HepG2 (cell line): ENCODE measurements around the gene TRIM44. TPM values are rescaled to one million over a fixed set of nuclear protein-coding genes. Genes with fewer than 3 reads are reported as not detected.

Experiments
- ATAC-seq: fragments of 200-7000 bp; cut with Tn5 transposase; 3 replicates; pipeline ENCODE4 v1.9.1; 2020; ENCODE audit warnings: mild to moderate bottlenecking, moderate library complexity
- BruUV-seq: library from RNA; stranded (reverse); fragments of 400-500 nt; replicated peaks from 2 replicates; lab custom pipeline; 2021; lab: Mats Ljungman, UMichigan
- CTCF ChIA-PET: fragments of 300-600 bp; formaldehyde crosslinking; extraction: SDS; loops from one replicate; lab custom pipeline; 2021; ENCODE audit warnings: low total read pairs, inconsistent platforms, low intra/inter-chr PET ratio; lab: Yijun Ruan, JAX
- POLR2A ChIA-PET: fragments of 350-600 bp; sonication (Branson Sonifier 250); formaldehyde crosslinking; loops from one replicate; lab custom pipeline; 2020; ENCODE audit warnings: antibody characterized with exemption, inconsistent platforms; lab: Yijun Ruan, JAX
- DNase-seq: peaks from one replicate; pipeline ENCODE4 v3.0.0-alpha.2; 2015; ENCODE audit warnings: low spot score
- FAIRE-seq: peaks from 3 replicates; lab custom pipeline; 2011; peaks lifted over from hg19 to GRCh38; lab: Jason Lieb, UNC
- H2AFZ ChIP-seq: one replicate; pipeline ENCODE4 v1.6.1; 2011; ENCODE audit warnings: low read length, inconsistent platforms
- H3K27ac ChIP-seq: fragments of 300-600 bp; 3 replicates; pipeline ENCODE4 v1.8.0; 2011; ENCODE audit warnings: mixed run types, mild to moderate bottlenecking, mixed read lengths, low read length, inconsistent platforms; ENCODE audit not compliant: insufficient read depth; ENCODE audit errors: extremely low read length
- H3K27me3 ChIP-seq, 2 experiments: fragments of 200-600 bp in 1 of 2; 2 replicates in 1 of 2; 3 replicates in 1 of 2; pipeline versions ENCODE4 v1.6.0 to v1.8.0; 2011; ENCODE audit warnings: low read length in 2 of 2, mild to moderate bottlenecking in 2 of 2, moderate library complexity in 2 of 2, inconsistent platforms in 1 of 2; ENCODE audit not compliant: insufficient read depth in 2 of 2, control insufficient read depth in 1 of 2
- H3K36me3 ChIP-seq, 2 experiments: fragments of 200-600 bp in 1 of 2; replicated peaks in 1 of 2; 2 replicates in 1 of 2; 3 replicates in 1 of 2; pipeline versions ENCODE4 v1.5.1 to v1.8.0; 2011; ENCODE audit warnings: low read length in 2 of 2, inconsistent platforms in 1 of 2; ENCODE audit not compliant: insufficient read depth in 2 of 2, control insufficient read depth in 1 of 2
- H3K4me1 ChIP-seq: 2 replicates; pipeline ENCODE4 v1.5.1; 2012; ENCODE audit warnings: low read length, inconsistent platforms; ENCODE audit not compliant: insufficient read depth
- H3K4me2 ChIP-seq: 2 replicates; pipeline ENCODE4 v1.6.0; 2011; ENCODE audit warnings: low read depth, low read length, inconsistent platforms
- H3K4me3 ChIP-seq, 3 experiments: fragments of 200-600 bp in 1 of 3; sonication (generic), shearing (Covaris generic) in 1 of 3; replicated peaks in 1 of 3; 2 replicates each; pipeline ENCODE4 v1.5.1; 2011 to 2016; ENCODE audit warnings: low read length in 3 of 3, inconsistent platforms in 2 of 3, low read depth in 2 of 3, mild to moderate bottlenecking in 2 of 3, control low read depth in 1 of 3, mixed read lengths in 1 of 3; ENCODE audit not compliant: insufficient read depth in 1 of 3
- H3K79me2 ChIP-seq: one replicate; pipeline ENCODE4 v1.6.1; 2011; ENCODE audit warnings: low read length, inconsistent platforms; ENCODE audit not compliant: insufficient read depth
- H3K9ac ChIP-seq: 2 replicates; pipeline ENCODE4 v1.6.0; 2011; ENCODE audit warnings: mild to moderate bottlenecking, low read depth, low read length, inconsistent platforms; ENCODE audit not compliant: insufficient read depth
- H3K9me3 ChIP-seq: 2 replicates; pipeline ENCODE4 v1.5.1; 2012; ENCODE audit warnings: mild to moderate bottlenecking, low read length
- H4K20me1 ChIP-seq: 2 replicates; pipeline ENCODE4 v1.6.0; 2011; ENCODE audit warnings: inconsistent platforms, mild to moderate bottlenecking, low read length, moderate library complexity; ENCODE audit not compliant: insufficient read depth
- DMAP1 ChIP-seq: IDR thresholded peaks from 2 replicates; pipeline ENCODE4 v1.6.1; 2016
- ETV6 ChIP-seq: sonication (generic); formaldehyde crosslinking; conservative IDR thresholded peaks from 2 replicates; pipeline ENCODE4 v1.4.0; 2020; ENCODE audit warnings: missing genetic modification reagents
- FOXJ3 ChIP-seq: sonication (generic); formaldehyde crosslinking; IDR thresholded peaks from 2 replicates; pipeline ENCODE4 v1.4.0; 2020; ENCODE audit warnings: missing genetic modification reagents, mild to moderate bottlenecking, borderline replicate concordance
- GLI4 ChIP-seq: sonication (generic); formaldehyde crosslinking; IDR thresholded peaks from 2 replicates; pipeline ENCODE4 v1.5.1; 2020; ENCODE audit warnings: missing genetic modification reagents, mild to moderate bottlenecking, moderate library complexity, borderline replicate concordance
- RAD51 ChIP-seq: fragments of 450-650 bp; IDR thresholded peaks from 2 replicates; pipeline ENCODE4 v1.6.1; 2016; ENCODE audit warnings: borderline replicate concordance
- TEAD3 ChIP-seq: optimal IDR thresholded peaks from 2 replicates; pipeline ENCODE3; 2016; ENCODE audit warnings: borderline replicate concordance
- ZFP1 ChIP-seq: IDR thresholded peaks from 2 replicates; pipeline ENCODE4 v1.6.1; 2016
- ZNF382 ChIP-seq: sonication (generic); formaldehyde crosslinking; IDR thresholded peaks from 2 replicates; pipeline ENCODE4 v1.5.0; 2020; ENCODE audit warnings: missing genetic modification reagents, mild to moderate bottlenecking, borderline replicate concordance
- ZNF510 ChIP-seq: sonication (generic); formaldehyde crosslinking; IDR thresholded peaks from 2 replicates; pipeline ENCODE4 v1.4.0; 2020; ENCODE audit warnings: low read depth, mild to moderate bottlenecking, missing genetic modification reagents
- ZNF558 ChIP-seq: sonication (generic); formaldehyde crosslinking; IDR thresholded peaks from 2 replicates; pipeline ENCODE4 v1.9.0; 2022; ENCODE audit warnings: mild to moderate bottlenecking, missing genetic modification reagents, borderline replicate concordance
- ZNF629 ChIP-seq: sonication (generic); formaldehyde crosslinking; conservative IDR thresholded peaks from 2 replicates; pipeline ENCODE4 v1.5.0; 2020; ENCODE audit warnings: missing genetic modification reagents
- WGBS: methylation state at CpG from one replicate; pipeline ENCODE4 v1.1.6; 2017; ENCODE audit warnings: low lambda C conversion rate; 5-methylcytosine and 5-hydroxymethylcytosine counted together
- in situ Hi-C: cut with HindIII; loops from 2 replicates; pipeline ENCODE4 v1.10.0; 2017; ENCODE audit warnings: low pct_unique_long_range_greater_than_20kb; ENCODE audit not compliant: extremely low pct_ligation_motif_present
- intact Hi-C: fragments of 100-400 bp; cut with micrococcal nuclease; formaldehyde crosslinking; loops from one replicate; pipeline ENCODE4 v1.10.0; 2022; ENCODE audit not compliant: unreplicated experiment
- polyA plus RNA-seq, 8 experiments: library from polyadenylated mRNA; depleted of rRNA in 3 of 8; stranded (reverse) in 7 of 8; unstranded in 1 of 8; fragments of >200 nt; fragmentation: Illumina TruSeq in 4 of 8; extraction: Trizol in 4 of 8; gene quantifications; 2 replicates each; pipeline versions ENCODE4 v1.2.1 to v1.2.3, GENCODE V29; 2011 to 2016; ENCODE audit warnings: low read depth in 4 of 8, missing spikeins in 1 of 8, mixed read lengths in 1 of 8; ENCODE audit not compliant: insufficient read depth in 1 of 8
- total RNA-seq, 5 experiments: library from RNA; depleted of rRNA; stranded (reverse); fragments of >200 nt; fragmentation: Illumina TruSeq; extraction: Trizol; gene quantifications; 2 replicates each; pipeline ENCODE4 v1.2.3, GENCODE V29; 2016; ENCODE audit warnings: low read depth in 1 of 5
- TF ChIP-seq, protein P1 (sequence below): sonication (generic); formaldehyde crosslinking; IDR thresholded peaks from 2 replicates; pipeline ENCODE4 v1.5.0; 2020; ENCODE audit warnings: missing genetic modification reagents
- TF ChIP-seq, protein P2 (sequence below): sonication (generic); formaldehyde crosslinking; IDR thresholded peaks from 2 replicates; pipeline ENCODE4 v1.8.1; 2023; ENCODE audit warnings: mild to moderate bottlenecking, missing genetic modification reagents
- TF ChIP-seq, protein P3 (sequence below): IDR thresholded peaks from 2 replicates; pipeline ENCODE4 v1.6.1; 2016; ENCODE audit warnings: control low read depth
- TF ChIP-seq, protein P4 (sequence below), 2 experiments: IDR thresholded peaks; 2 replicates each; pipeline ENCODE4 v1.6.1; 2011 to 2012; ENCODE audit warnings: low read length in 2 of 2, borderline replicate concordance in 1 of 2, low read depth in 1 of 2, mild to moderate bottlenecking in 1 of 2, moderate library complexity in 1 of 2
- TF ChIP-seq, protein P5 (sequence below): sonication (generic); formaldehyde crosslinking; IDR thresholded peaks from 2 replicates; pipeline ENCODE4 v1.9.0; 2022; ENCODE audit warnings: missing genetic modification reagents, mild to moderate bottlenecking, borderline replicate concordance

Gene TRIM44
- total and polyA plus RNA-seq, 2 of the 13 experiments (the other 11 are each of a cell fraction or from before 2014, with no cell fraction given), result 22.7 to 50.3 TPM

DNA sequence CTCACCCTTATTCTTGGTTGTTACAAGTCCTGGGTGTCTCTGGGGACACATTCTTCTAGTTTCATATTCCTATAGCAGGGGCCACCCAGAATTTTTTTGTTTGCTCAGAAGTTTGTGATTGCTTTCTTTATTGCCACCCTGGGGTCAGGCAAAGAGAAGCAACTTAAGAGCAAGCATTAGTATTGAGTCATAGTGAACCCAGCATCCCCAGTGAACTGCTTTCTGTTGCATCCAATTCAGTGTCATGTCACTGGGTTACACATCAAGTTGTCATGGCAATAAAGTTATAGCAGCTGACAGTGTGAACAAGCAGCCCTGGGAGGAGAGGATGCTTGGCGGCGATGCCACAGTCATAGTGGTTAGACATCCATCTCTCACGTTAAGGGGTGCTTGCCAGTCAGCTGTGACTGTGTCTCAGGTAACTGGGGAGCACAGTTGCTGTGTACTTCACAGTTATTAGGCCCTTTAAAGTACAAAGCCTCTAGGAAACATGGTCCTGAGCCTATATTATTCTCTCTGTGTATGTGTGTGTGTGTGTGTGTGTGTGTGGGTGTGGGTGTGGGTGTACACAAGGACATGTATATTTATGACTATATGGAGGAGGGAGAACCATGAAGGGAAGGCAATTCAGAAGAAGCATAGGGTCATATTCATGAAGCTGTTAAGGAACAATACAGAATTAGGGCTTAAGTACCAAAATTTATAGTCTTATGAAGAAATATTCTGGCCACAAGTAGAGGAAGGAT, 52.5 kb downstream of the TRIM44 start:
- ChIA-PET POLR2A (no interaction called here), CTCF (no interaction called here)
- DNase-seq (no peak), FAIRE-seq (no peak), ATAC-seq (no peak)
- BruUV-seq, result no TSS peak
- intact Hi-C loops (loop anchor here (10.0 kb wide), 3 partner anchors 100 to 420 kb away; partner anchors contain the start of gene FJX1), in situ Hi-C loops (no loop called here)
- Histone ChIP-seq H3K79me2 (no peaks in the 10 kb centered on the region), H3K4me3 (no peak overlapping the region), H4K20me1 (0 out of 2 replicates have a peak, but pooled peaks cover 6% of the 10 kb centered on the region), H3K27me3 (no peaks in the 10 kb centered on the region), H3K9ac (no peak overlapping the region), H3K4me2 (no peak overlapping the region), H3K4me1 (no peaks in the 10 kb centered on the region), H3K9me3 (no peaks in the 10 kb centered on the region), H2AFZ (no peak overlapping the region), H3K36me3 (no peaks in the 10 kb centered on the region; a peak in 1 of 5 replicates), H3K27ac (no peak overlapping the region)
- WGBS, result 97% methylated on average over 3 of the region's 3 CpGs
- TF ChIP-seq, protein P1, sequence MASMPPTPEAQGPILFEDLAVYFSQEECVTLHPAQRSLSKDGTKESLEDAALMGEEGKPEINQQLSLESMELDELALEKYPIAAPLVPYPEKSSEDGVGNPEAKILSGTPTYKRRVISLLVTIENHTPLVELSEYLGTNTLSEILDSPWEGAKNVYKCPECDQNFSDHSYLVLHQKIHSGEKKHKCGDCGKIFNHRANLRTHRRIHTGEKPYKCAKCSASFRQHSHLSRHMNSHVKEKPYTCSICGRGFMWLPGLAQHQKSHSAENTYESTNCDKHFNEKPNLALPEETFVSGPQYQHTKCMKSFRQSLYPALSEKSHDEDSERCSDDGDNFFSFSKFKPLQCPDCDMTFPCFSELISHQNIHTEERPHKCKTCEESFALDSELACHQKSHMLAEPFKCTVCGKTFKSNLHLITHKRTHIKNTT (CRISPR knock-in tag), result no peak
- TF ChIP-seq, protein P2, sequence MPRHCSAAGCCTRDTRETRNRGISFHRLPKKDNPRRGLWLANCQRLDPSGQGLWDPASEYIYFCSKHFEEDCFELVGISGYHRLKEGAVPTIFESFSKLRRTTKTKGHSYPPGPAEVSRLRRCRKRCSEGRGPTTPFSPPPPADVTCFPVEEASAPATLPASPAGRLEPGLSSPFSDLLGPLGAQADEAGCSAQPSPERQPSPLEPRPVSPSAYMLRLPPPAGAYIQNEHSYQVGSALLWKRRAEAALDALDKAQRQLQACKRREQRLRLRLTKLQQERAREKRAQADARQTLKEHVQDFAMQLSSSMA, result no peak
- TF ChIP-seq, protein P3, sequence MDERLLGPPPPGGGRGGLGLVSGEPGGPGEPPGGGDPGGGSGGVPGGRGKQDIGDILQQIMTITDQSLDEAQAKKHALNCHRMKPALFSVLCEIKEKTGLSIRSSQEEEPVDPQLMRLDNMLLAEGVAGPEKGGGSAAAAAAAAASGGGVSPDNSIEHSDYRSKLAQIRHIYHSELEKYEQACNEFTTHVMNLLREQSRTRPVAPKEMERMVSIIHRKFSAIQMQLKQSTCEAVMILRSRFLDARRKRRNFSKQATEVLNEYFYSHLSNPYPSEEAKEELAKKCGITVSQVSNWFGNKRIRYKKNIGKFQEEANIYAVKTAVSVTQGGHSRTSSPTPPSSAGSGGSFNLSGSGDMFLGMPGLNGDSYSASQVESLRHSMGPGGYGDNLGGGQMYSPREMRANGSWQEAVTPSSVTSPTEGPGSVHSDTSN (CRISPR knock-in tag), result no peak
- TF ChIP-seq FOXJ3, result no peak
- no peak for TF ChIP-seq GLI4 (CRISPR knock-in tag)
- TF ChIP-seq, protein P4, sequence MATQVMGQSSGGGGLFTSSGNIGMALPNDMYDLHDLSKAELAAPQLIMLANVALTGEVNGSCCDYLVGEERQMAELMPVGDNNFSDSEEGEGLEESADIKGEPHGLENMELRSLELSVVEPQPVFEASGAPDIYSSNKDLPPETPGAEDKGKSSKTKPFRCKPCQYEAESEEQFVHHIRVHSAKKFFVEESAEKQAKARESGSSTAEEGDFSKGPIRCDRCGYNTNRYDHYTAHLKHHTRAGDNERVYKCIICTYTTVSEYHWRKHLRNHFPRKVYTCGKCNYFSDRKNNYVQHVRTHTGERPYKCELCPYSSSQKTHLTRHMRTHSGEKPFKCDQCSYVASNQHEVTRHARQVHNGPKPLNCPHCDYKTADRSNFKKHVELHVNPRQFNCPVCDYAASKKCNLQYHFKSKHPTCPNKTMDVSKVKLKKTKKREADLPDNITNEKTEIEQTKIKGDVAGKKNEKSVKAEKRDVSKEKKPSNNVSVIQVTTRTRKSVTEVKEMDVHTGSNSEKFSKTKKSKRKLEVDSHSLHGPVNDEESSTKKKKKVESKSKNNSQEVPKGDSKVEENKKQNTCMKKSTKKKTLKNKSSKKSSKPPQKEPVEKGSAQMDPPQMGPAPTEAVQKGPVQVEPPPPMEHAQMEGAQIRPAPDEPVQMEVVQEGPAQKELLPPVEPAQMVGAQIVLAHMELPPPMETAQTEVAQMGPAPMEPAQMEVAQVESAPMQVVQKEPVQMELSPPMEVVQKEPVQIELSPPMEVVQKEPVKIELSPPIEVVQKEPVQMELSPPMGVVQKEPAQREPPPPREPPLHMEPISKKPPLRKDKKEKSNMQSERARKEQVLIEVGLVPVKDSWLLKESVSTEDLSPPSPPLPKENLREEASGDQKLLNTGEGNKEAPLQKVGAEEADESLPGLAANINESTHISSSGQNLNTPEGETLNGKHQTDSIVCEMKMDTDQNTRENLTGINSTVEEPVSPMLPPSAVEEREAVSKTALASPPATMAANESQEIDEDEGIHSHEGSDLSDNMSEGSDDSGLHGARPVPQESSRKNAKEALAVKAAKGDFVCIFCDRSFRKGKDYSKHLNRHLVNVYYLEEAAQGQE (IDR thresholded peaks at IDR 0.05; ENCODE audit: borderline replicate concordance in 1 of 2, low read depth in 1 of 2, low read length in 2 of 2), result no peak
- TF ChIP-seq ZNF382 (CRISPR knock-in tag), result no peak
- TF ChIP-seq RAD51, result no peak
- TF ChIP-seq TEAD3, result no peak
- TF ChIP-seq ZNF629 (CRISPR knock-in tag), result no peak
- no peak for TF ChIP-seq DMAP1
- TF ChIP-seq ETV6, result no peak
- TF ChIP-seq, protein P5, sequence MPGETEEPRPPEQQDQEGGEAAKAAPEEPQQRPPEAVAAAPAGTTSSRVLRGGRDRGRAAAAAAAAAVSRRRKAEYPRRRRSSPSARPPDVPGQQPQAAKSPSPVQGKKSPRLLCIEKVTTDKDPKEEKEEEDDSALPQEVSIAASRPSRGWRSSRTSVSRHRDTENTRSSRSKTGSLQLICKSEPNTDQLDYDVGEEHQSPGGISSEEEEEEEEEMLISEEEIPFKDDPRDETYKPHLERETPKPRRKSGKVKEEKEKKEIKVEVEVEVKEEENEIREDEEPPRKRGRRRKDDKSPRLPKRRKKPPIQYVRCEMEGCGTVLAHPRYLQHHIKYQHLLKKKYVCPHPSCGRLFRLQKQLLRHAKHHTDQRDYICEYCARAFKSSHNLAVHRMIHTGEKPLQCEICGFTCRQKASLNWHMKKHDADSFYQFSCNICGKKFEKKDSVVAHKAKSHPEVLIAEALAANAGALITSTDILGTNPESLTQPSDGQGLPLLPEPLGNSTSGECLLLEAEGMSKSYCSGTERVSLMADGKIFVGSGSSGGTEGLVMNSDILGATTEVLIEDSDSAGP (CRISPR knock-in tag), result no peak
- TF ChIP-seq ZFP1 (CRISPR knock-in tag), result no peak
- no peak for TF ChIP-seq ZNF510 (CRISPR knock-in tag)
- TF ChIP-seq ZNF558, result no peak
